Right kidney (tissue), 1 donor: ENCODE measurements around the gene SELENON.

Experiments
- DNase-seq: peaks from one replicate; pipeline ENCODE4 v3.0.0-alpha.2; 2016

Gene SELENON

DNA sequence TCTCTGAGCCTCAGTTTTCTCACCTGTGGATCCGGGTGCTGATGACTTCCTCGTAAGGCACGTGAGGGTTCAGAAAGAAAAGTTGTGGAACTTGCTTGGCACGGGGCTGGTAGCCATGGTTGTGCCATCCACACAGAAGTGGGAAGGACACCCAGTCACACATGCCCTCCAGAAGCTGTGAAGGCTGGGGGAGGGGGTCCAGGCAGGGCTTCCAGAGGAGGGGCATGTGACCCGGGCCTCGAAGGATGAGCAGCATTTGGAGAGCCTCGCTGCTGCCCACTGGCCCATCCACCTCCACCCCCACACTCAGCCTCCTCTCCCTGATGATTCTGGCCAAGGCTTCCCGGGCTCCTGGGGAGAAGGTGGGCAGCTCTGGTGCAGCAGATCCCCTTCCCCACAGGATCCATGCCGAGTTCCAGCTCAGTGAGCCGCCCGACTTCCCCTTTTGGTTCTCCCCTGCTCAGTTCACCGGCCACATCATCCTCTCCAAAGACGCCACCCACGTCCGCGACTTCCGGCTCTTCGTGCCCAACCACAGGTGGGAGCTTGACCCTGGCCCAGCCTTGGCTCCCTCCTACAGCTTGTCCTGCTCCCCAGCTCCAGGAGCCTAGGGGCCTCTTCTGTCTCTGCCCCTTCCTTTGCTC, 9.4 kb downstream of the SELENON start:
- no peak for DNase-seq

DNA sequence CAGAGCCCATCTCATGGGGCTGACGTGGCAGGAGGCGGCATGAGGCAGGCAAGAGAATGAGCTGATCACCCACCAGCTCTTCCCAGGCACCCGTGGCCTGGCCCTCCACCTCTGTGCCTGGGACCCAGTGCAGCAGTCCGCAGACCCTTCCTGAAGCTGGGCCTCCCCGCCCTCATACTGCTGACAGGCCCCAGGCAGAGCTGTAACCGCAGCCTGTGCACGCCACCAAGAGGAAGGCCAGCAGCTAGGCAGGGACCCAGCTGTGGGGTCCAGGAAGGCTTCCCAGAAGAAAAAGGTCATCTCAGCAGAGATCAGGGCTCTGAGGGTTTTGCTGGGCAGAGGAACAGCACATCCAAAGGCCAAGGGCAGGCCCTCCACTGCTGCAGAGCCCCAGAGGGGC, 9.9 kb downstream of the SELENON start:
- DNase-seq: no peak

DNA sequence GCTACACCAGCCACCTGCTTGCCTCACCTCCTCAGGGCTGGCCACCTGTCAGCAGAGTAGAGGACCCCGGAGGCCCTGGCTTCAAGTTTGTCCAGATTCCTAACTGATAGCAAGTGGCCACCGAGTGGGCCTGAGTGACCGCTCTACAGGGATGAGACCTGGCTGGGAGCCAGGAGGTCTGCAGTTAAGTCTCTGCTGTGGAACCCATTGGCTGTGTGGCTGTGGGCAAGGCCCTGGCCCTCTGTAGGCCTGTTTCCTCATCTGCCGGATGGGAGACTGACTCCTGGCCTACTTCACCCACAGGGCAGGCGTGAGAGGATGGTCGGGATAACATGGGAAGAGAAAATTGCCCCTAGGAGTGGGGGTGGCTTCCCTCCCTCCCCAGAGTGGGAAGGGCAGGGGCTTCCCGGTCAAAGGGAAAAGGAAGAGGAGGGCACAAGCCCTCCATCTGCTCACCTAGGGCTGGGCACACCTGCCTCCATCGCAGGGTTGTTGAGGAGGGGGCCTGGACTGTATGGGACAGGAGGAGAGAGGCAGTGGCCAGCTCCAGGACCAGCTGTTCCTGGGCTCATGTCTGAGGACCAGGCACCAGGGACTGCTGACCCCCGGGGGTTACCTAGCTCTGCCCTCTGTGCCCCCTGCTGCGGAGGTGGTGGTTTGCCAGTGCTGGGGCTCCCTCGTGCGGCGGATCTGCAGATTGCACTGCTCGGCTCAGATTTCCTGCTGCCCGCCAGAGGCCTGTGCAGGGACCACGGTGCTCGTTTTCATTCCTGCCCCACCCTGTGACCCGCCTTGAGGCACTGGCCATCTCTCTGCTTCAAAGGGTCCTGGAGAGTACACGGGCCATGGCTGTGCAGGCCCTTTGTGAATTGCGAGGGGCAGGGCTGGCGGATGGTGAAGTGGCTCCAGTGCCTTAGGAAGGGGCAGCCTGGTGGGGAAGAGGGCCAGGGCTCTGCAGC, 10.6 kb downstream of the SELENON start:
- peak; percentile 73 for DNase-seq

DNA sequence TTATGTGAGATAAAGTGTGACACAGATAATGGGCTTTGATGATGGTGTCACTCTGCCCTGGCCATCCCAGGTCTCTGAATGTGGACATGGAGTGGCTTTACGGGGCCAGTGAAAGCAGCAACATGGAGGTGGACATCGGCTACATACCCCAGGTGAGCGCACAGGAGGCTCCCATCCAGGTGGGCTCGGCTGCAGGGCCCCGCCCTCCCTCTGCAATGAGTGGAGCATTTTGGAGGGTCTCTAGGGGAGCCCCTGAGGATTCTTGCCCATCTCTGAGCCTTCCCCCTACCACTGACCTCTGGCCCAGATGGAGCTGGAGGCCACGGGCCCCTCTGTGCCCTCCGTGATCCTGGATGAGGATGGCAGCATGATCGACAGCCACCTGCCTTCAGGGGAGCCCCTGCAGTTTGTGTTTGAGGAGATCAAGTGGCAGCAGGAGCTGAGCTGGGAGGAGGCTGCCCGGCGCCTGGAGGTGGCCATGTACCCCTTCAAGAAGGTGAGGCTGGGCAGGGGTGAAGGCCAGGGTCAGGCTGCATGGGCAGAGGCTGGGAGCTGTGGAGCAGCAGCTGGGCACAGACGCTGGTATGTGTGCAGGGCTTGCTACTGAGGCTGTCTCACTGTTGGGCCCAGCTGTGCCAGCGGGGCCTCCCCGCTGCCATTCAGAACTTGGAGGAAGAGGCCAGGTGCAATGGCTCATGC, 11.5 kb downstream of the SELENON start:
- no peak for DNase-seq

DNA sequence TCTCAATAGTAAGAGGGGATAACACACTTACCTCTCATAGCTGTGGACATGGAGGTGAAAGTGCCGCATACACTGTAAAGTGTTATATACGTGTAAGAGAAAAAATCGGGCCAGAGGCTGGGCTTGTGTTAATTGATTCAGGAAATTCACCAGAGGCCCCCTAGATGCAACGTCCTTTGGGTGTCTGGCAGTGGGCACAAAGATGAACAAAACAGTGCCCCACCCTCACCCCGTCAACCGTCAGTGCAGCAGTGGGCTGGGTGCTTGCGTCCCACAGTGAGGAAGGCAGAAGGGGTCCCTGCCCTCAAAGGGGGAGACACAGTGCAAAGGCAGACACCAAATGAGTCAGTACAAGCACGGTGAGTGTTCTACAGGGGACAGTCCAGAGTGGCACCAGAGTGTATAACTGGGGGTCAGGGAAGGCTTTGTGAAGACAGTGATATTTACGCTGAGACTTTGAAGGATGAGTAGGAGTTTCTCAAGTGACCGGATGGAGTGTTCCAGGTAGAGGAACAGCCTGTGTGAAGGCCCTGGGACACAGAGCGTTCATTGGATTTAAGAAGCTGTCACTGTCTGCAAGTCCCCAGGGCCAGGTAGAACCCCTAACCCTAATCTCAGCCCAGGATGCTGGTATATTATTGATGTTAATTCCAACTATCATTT, 13.2 kb downstream of the SELENON start:
- DNase-seq: no peak

DNA sequence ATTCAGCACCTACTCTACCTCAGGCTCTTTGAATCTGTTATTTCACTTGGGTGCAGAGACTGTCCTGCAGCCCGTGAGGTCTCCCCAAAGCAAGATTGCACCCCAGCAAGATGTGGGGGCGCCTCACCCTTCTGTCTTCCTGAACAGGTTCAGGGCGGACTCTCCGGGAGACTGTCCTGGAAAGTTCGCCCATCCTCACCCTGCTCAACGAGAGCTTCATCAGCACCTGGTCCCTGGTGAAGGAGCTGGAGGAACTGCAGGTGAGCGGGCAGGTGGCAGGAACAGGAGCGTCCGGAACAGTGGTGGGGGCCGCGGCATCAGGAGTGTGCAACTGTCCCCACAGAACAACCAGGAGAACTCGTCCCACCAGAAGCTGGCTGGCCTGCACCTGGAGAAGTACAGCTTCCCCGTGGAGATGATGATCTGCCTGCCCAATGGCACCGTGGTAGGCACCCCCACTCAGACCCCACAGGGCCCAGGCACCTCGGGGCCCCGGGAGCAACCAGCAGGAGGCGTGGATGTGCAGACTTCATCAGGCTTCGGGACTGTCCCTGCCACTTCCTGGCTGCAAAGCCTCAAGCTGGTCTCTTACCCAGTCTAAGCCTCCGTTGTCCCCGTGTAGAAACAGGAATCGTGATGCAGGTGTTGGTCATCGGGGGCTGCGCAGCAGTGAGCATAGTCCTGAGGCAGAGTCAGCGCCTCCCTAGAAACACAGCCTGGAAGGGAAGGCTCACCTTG, 13.9 kb downstream of the SELENON start:
- DNase-seq: no peak

DNA sequence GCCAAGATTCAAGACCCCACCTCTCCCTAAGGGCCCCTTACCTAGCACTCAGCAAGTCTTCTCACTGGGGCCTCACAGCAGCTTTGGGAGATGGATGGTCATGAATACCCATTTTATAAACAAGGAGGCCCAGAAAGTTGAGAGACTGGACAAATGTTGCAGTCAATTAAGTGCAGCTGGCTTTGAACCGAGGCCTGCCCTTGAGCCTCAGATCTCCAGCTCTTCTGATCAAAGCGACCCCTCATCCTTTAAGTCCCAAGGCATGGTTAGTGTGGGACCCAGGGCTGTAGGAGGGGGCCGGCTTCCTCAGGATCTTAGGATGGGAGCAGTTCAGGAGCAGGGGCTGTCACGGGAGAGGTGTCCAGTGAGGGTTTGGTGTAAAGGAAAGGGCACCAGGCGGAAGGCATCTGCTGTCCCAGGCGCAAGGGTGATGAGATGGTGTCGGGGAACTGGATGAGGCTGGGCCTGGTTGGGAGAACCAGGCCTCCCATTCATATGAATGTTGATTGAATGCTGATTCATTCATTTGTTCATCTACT, 14.6 kb downstream of the SELENON start:
- no peak for DNase-seq

DNA sequence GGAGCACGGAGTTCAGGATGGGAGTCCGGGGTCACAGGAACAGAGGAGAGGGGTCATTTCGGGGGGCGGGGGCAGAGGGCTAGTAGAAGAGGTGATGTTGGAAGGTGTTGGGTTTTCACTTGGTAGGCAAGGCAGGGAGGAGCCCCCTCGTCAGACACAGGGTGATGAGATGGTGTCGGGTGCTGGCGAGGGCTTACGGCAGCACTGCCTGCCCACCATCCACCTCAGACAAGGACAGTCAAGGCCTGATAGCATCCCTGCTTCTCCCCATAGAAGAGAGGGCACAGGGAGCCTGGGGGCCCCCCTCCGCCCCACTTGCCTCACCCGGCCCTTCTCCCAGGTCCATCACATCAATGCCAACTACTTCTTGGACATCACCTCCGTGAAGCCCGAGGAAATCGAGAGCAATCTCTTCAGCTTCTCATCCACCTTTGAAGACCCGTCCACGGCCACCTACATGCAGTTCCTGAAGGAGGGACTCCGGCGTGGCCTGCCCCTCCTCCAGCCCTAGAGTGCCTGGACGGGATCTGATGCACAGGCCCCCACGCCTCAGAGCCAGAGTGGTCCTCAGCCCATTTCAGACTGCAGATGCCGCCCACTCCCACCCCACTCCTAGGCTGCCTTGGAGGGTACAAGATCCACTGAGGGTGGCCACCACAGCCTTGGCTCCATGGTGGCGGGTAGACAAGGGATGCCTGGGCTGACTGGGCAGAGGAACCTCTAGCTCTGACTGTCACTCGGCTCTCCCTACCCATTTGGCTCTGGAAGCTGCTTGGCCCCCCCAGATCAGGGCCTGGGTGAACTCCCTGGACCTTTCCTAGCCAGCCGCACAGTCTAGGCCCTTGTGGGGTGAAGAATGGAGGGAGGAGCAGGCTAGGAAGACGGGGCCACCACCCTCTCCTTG, 15.5 kb downstream of the SELENON start:
- DNase-seq: no peak

DNA sequence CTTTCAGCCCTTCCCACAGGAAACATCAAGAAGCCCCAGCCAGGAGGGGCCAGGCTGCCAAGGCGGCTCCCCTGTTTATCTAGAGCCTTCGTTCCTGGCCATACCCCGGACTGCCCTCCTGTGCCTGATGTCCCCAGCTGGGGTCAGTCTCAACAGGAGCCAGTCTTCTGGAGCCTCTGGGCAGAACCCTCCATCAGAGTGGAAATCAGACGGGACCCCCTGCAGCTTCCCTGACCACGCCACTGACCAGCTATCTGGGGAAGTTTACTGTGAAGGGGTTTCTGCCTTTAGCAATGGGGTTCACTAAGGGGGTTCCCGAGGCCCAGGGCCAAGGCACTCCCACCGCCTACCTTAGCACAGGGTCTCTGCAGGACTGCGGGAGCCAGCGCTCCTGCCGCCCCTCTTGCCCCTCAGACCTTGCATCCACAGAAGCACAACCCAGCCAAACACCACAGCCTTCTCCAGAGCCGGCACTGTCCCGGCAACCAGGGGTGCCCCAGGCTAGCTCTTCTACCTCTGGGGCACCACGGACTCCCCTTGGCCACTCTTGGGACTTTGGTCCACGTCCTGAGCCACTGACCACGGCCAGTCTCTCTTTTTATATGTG, 16.2 kb downstream of the SELENON start:
- no peak for DNase-seq

DNA sequence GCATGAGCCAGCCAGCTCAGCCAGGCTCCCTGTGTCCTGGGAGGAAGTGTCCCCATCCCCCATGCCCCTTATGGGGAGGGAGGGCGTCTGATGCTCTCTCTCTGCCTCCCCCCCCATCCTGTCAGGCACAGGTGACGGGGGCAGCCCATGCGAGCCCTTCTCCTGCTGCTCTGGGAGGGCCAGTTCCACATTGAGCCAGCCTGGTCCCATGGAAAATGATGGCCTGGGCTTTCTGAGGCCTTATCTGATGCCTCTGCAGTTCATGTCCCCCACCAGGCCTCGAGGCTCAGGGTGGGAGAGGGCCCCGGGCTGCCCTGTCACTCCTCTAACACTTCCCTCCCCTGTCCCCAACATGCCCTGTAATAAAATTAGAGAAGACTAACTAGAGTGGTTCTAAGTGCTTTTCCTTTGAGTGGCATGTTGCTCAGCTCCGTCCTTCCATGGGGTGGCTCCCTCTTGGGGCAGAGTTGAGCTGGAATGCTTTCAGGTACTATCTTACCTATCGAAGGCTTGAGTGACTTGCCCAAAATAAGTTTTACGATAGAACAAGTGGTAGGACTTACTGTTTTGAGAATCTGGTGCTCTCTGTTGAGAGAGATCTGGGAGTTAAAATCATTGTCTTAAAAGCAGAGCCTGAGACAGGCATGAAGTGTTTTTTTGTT, 18.0 kb downstream of the SELENON start:
- DNase-seq: no peak

DNA sequence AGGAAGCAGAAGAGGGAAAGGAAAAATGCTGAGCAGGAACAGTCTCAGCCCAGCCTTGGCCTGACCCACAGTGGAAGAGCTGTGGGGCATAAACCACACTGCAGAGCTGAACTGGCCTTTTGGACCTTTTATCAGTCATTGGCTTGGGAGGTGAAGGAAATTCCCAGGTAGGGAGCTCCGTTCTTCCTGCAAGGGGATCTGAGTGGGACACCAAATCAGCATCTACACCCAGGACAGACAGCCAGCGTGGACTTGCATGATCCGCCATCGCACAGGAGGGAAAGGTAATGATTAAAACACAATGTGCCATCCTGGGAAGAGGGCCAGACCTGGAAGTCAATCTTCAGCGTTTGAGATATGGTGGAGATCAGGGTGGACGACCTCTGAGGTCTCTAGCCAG, 18.6 kb downstream of the SELENON start:
- no peak for DNase-seq

DNA sequence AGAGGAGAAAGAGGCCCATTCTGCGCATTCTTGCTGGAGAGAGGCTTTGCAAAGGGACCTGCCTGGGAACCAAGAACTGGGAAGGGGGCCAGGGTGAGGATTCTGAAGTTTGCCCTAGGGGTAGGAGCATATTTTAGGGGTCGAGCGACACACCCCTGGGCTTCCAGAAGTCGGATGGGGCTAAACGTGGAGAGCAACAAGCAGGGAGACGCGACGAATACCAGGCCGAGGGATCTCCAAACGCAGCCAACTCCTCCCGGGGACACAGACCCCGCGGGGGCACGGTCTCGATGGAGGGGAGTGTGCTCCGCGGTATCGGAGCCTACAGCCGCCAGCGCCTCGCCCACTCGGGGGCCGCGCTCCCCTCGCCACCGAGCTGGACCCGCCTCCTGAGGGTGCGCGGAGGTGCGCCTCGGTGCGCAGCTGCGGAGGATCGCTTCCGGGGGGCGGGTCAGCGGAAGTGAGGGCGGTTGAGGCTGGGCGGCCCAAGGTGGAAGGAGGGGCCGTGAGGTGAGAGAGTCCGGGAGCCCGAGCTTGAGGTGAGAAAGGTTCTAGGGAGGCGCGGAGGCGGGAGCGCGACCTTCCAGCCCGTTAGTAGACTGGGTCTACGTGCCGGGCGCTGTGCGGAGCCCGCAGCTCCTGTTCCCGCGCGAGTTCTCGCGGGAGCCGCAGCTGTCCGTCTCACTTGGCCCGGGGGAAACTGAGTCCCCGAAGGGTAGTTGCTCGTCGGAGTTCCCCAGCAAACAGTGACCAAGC, 19.7 kb downstream of the SELENON start, which contains the start of gene MTFR1L:
MTFR1L (plus strand) TSS at position 464 of the 756 bp plus-strand sequence. CDS start 3,151 bp downstream, outside the sequence.
- DNase-seq: peak; percentile 96

DNA sequence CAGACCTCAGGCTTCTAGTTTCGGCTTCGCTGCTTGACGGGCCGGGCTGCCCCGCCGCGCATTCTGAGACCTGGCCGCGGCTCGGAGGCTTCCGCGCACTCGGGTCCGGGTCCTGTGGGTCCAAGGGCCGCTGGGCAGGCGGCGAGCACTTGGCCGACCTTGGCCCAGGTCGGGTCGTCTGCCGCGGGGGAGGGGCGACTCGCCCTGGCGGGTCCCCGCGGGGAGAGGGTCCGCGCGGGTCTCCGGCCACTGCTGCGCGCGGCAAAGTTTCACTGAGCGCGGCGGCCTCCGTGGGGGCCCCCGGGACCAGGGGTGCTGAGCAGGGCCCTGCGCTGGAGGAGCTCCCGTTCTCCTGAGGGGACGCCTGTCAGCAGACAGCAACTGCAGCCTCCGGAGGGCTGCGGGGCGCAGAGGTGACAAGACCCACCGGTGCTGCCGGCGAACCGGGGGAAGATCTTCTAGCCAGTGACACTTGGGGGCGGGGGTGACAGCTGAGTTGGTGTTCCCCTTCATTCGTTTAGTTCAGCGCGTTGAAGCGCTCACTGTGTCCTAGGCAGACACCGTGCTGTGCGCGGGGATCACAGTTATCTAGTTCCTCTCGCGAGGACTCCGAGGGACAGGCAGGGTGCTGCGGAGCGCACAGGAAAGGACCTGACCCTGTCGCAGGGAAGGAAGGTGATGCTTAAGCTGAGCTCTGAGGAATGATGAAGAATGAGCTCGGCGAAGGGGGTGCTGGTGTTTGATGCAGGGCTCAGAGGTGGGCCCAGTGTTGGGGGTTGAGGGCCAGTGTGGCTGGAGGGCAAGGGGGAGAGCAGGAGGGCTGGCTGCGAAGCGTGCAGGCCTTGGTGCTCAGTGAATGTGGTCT, 20.5 kb downstream of the SELENON start:
- no peak for DNase-seq

DNA sequence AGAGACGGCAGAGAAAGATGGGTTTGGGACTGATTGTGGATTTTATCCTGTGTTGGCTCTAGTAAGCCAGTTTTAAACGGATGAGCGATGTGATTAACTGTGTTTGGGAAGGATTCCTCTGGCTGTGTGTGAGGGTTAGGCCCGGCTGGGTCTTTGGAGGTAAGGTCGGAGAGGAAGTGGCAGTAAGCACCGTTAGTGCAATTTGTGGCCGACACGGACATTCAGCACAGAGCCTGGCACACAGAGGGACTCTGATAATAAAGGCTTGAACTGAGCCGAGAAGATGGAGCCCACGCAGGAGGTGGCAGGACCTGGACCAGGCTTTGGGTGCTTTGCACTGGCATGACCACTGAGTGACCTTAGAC, 21.1 kb downstream of the SELENON start:
- no peak for DNase-seq

DNA sequence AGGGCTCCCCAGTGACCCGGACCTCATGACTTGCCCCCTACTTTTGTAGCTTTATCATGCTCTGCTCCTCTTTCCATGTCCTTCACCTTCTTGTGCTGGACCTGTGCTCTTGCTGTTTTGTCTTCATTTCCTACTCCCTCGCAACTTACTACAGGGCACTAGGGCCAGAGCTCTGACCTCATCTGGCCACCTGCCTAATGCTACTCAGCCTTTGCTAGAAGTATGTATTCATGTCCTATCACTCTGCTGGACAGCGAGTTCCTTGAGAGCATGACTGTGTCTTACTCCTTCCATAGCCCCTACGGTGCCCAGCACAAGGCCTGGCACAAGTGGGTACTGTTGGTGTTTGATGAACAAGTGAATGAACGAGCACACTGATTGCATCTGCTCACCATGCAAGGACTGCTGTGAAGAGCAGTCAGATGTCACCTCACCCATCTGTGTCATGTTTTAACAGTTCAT, 21.7 kb downstream of the SELENON start:
- DNase-seq: no peak

DNA sequence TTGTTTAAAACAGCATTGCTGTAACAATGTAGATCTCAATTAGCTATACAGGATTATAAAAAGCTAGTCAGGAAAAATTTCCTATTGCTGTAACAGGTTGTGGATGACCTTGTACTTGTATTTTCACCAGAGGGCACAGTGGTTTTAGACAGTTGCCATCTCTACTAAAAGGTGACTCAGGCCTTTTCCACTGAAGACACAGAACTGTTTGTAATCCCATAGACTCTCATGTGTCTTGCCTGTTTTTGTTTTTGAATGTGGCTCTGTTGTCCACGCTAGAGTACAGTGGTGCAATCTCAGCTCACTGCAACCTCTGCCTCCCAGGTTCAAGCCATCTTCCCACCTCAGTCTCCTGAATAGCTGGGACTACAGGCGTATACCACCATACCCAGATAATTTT, 25.6 kb downstream of the SELENON start:
- no peak for DNase-seq

DNA sequence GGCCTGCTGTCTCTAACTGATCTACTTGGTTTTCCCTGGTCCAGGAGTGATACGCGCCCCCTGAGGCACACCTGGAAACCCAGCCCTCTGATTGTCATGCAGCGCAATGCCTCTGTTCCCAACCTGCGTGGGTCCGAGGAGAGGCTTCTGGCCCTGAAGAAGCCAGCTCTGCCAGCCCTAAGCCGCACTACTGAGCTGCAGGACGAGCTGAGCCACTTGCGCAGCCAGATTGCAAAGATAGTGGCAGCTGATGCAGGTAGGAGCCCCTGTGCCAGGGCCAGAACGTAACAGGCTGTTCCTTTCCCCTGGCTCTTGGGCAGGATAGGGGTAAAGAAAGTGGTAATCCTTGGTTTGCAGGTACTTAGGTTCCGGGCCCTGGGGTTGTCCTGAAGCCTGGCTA, 26.6 kb downstream of the SELENON start:
- DNase-seq: no peak
